Stimulated activated memory B cell treated with anti-CD40 and anti-IgM and Interleukin-4, amounts not matched to agents 10 μg/mL and 1 μg/mL and 100 μg/mL, for 72 hours (primary cell): ENCODE results near the gene RANBP9.

Source experiments
- ATAC-seq: fragments of 150-1000 bp; cut with Tn5 transposase; 2 replicates; pipeline ENCODE4 v1.10.0; 2021
- H3K27ac Mint-ChIP-seq: one replicate; pipeline ENCODE4 v1.8.0; 2022; ENCODE audit warnings: mild to moderate bottlenecking, mixed read lengths
- H3K27me3 Mint-ChIP-seq: one replicate; pipeline ENCODE4 v1.8.0; 2022; ENCODE audit warnings: mixed read lengths
- H3K36me3 Mint-ChIP-seq: one replicate; pipeline ENCODE4 v1.8.0; 2022; ENCODE audit warnings: mixed read lengths
- H3K4me1 Mint-ChIP-seq: one replicate; pipeline ENCODE4 v1.8.0; 2022; ENCODE audit warnings: mixed read lengths
- H3K4me3 Mint-ChIP-seq: one replicate; pipeline ENCODE4 v1.8.0; 2022; ENCODE audit warnings: mild to moderate bottlenecking, moderate library complexity, mixed read lengths
- H3K9me3 Mint-ChIP-seq: one replicate; pipeline ENCODE4 v1.8.0; 2022; ENCODE audit warnings: mixed read lengths

The RANBP9 gene

DNA sequence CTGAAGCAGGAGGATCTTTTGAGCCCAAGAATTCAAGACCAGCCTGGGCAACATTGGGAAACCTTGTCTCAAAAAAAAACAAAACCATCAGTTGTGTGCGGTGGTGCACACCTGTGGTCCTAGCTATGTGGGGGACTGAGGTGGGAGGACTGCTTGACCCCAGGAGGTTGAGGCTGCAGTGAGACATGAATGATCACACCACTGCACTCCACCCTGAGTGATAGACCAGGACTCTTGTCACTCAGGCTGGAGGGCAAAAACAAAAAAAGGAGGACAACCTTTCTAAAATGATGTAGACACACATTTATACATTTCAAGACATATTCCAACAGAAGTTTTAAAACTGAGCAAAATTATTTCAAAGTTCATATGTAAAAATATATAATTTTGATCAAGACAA is 51.4 kb downstream of the RANBP9 start:
- Mint-ChIP-seq H3K27ac (no peak overlapping the region), H3K9me3 (no peaks in the 10 kb centered on the region), H3K27me3 (no peaks in the 10 kb centered on the region), H3K4me1 (peaks cover 62% of the 10 kb centered on the region), H3K4me3 (no peak overlapping the region), H3K36me3 (peaks cover 4% of the 10 kb centered on the region)
- ATAC-seq: no peak

- H3K9me3 Mint-ChIP-seq: no peaks in the 10 kb centered on the region
- no peak overlapping the region for H3K27ac Mint-ChIP-seq
- H3K4me1 Mint-ChIP-seq: peaks cover 17% of the 10 kb centered on the region
- H3K36me3 Mint-ChIP-seq: peaks cover 7% of the 10 kb centered on the region
- H3K27me3 Mint-ChIP-seq: no peaks in the 10 kb centered on the region
- H3K4me3 Mint-ChIP-seq: no peak overlapping the region
- no peak for ATAC-seq
Measured at GRCh38 chr6:13655700-13656099, 55.9 kb downstream of the RANBP9 start.

- Mint-ChIP-seq H3K27ac (no peak overlapping the region), H3K4me3 (no peak overlapping the region), H3K36me3 (peaks cover 10% of the 10 kb centered on the region), H3K4me1 (peaks cover 12% of the 10 kb centered on the region), H3K9me3 (no peaks in the 10 kb centered on the region), H3K27me3 (no peaks in the 10 kb centered on the region)
- ATAC-seq: no peak
Measured at GRCh38 chr6:13654496-13654895, 57.1 kb downstream of the RANBP9 start.

- H3K36me3 Mint-ChIP-seq: peaks cover 14% of the 10 kb centered on the region
- no peak for ATAC-seq
- no peak overlapping the region for H3K4me3 Mint-ChIP-seq
- no peaks in the 10 kb centered on the region for H3K9me3 Mint-ChIP-seq
- H3K27me3 Mint-ChIP-seq: no peaks in the 10 kb centered on the region
- peaks cover 6% of the 10 kb centered on the region for H3K4me1 Mint-ChIP-seq
- no peak overlapping the region for H3K27ac Mint-ChIP-seq
Measured at GRCh38 chr6:13653296-13653695, 58.3 kb downstream of the RANBP9 start.

DNA sequence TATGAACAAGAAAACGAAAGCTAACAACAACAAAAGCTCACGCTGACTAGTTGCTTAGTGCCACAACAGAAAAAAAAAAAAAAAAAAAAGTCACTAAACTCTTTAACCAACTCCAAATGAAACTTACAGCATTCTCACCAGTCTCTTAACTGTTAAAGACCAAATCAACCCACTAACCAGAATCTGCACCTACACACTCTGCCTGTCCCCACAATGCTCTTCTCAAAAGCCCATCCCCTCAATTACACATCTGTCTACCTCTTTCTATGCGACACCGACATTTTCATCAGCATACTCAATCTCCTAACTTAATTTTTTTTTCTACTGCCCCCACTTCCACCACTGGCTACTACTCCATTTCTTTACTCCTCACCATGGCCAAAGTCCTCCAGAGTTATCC is 62.2 kb downstream of the RANBP9 start:
- H3K27ac Mint-ChIP-seq: no peak overlapping the region
- H3K9me3 Mint-ChIP-seq: no peaks in the 10 kb centered on the region
- no peaks in the 10 kb centered on the region for H3K27me3 Mint-ChIP-seq
- H3K4me3 Mint-ChIP-seq: no peak overlapping the region
- H3K36me3 Mint-ChIP-seq: peaks cover 22% of the 10 kb centered on the region
- peaks cover 12% of the 10 kb centered on the region for H3K4me1 Mint-ChIP-seq
- ATAC-seq: no peak

DNA sequence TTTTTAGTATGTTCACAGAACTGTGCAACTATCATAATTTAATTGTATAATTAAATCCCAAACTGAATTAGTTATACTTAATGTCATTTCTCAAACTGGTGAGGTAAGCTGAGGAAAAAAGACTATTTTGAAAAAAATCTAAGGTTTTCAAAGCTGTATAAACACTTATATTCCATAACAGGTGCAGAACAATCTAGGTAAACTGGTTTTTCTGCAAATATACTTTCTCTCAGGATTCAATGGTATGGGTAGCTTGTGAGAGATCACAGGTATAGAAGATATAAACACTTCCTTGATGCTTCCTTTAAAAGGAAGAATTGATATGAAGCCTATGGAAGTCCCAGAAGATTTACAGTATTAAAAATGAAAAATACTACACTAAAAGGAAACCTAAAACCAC is 62.8 kb downstream of the RANBP9 start:
- Mint-ChIP-seq H3K36me3 (peaks cover 22% of the 10 kb centered on the region), H3K27ac (no peak overlapping the region), H3K27me3 (no peaks in the 10 kb centered on the region), H3K4me3 (no peak overlapping the region), H3K4me1 (peaks cover 12% of the 10 kb centered on the region), H3K9me3 (no peaks in the 10 kb centered on the region)
- no peak for ATAC-seq

- Mint-ChIP-seq H3K27me3 (no peaks in the 10 kb centered on the region), H3K9me3 (no peaks in the 10 kb centered on the region), H3K4me3 (no peak overlapping the region), H3K4me1 (peaks cover 5% of the 10 kb centered on the region), H3K27ac (no peak overlapping the region), H3K36me3 (peaks cover 39% of the 10 kb centered on the region)
- ATAC-seq: no peak
Measured at GRCh38 chr6:13643125-13643524, 68.5 kb downstream of the RANBP9 start.

DNA sequence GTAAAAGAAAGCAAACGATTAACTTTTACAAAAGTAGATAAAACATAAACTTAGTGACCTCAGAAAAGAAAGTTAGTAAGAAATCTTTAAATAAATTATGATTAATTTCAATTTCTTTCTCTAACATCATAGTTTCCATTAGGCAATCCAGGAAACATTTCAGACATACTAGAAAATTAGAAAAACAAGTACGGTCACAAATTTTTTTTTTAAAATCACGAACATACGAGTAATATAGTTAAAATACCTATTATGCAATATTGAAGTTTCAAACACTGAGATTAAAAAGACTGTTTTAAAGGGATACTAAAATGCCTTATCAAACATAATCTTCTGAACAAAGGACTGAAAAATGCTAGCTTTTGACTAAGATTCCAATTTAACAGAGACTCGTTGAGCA is 70.3 kb downstream of the RANBP9 start:
- no peaks in the 10 kb centered on the region for H3K27me3 Mint-ChIP-seq
- H3K36me3 Mint-ChIP-seq: peaks cover 52% of the 10 kb centered on the region
- no peak overlapping the region for H3K4me3 Mint-ChIP-seq
- no peaks in the 10 kb centered on the region for H3K9me3 Mint-ChIP-seq
- no peak overlapping the region for H3K27ac Mint-ChIP-seq
- H3K4me1 Mint-ChIP-seq: peaks cover 6% of the 10 kb centered on the region
- no peak for ATAC-seq

GRCh38 chr6:13638626-13639025 is 73.0 kb downstream of the RANBP9 start:
- H3K27ac Mint-ChIP-seq: peak overlapping the region; percentile 4
- peaks cover 11% of the 10 kb centered on the region for H3K4me1 Mint-ChIP-seq
- no peak overlapping the region for H3K4me3 Mint-ChIP-seq
- no peak for ATAC-seq
- peaks cover 55% of the 10 kb centered on the region for H3K36me3 Mint-ChIP-seq
- no peaks in the 10 kb centered on the region for H3K9me3 Mint-ChIP-seq
- no peaks in the 10 kb centered on the region for H3K27me3 Mint-ChIP-seq

- Mint-ChIP-seq H3K36me3 (peaks cover 50% of the 10 kb centered on the region), H3K27me3 (no peaks in the 10 kb centered on the region), H3K9me3 (no peaks in the 10 kb centered on the region), H3K27ac (peak overlapping the region; percentile 4), H3K4me1 (peaks cover 11% of the 10 kb centered on the region), H3K4me3 (no peak overlapping the region)
- ATAC-seq: no peak
Measured at GRCh38 chr6:13638014-13638413, 73.6 kb downstream of the RANBP9 start.

- Mint-ChIP-seq H3K9me3 (no peaks in the 10 kb centered on the region), H3K4me1 (peaks cover 11% of the 10 kb centered on the region), H3K27me3 (no peaks in the 10 kb centered on the region), H3K4me3 (no peak overlapping the region), H3K27ac (peak overlapping the region; percentile 37), H3K36me3 (peaks cover 56% of the 10 kb centered on the region)
- ATAC-seq: no peak
Measured at GRCh38 chr6:13635948-13636658, 75.5 kb downstream of the RANBP9 start.

GRCh38 chr6:13633343-13633742 is 78.3 kb downstream of the RANBP9 start:
- Mint-ChIP-seq H3K9me3 (no peaks in the 10 kb centered on the region), H3K4me3 (no peak overlapping the region), H3K27ac (no peak overlapping the region), H3K36me3 (peaks cover 49% of the 10 kb centered on the region), H3K27me3 (no peaks in the 10 kb centered on the region), H3K4me1 (peaks cover 21% of the 10 kb centered on the region)
- ATAC-seq: no peak

GRCh38 chr6:13630499-13630898 is 81.1 kb downstream of the RANBP9 start:
- Mint-ChIP-seq H3K4me3 (no peak overlapping the region), H3K9me3 (no peaks in the 10 kb centered on the region), H3K27ac (peak overlapping the region; percentile 73), H3K27me3 (no peaks in the 10 kb centered on the region), H3K4me1 (peaks cover 10% of the 10 kb centered on the region), H3K36me3 (peaks cover 46% of the 10 kb centered on the region)
- no peak for ATAC-seq

- Mint-ChIP-seq H3K4me1 (peaks cover 16% of the 10 kb centered on the region), H3K27ac (peak overlapping the region; percentile 73), H3K36me3 (peaks cover 44% of the 10 kb centered on the region), H3K27me3 (no peaks in the 10 kb centered on the region), H3K4me3 (no peak overlapping the region), H3K9me3 (no peaks in the 10 kb centered on the region)
- no peak for ATAC-seq
Measured at GRCh38 chr6:13629459-13630116, 82.0 kb downstream of the RANBP9 start.

DNA sequence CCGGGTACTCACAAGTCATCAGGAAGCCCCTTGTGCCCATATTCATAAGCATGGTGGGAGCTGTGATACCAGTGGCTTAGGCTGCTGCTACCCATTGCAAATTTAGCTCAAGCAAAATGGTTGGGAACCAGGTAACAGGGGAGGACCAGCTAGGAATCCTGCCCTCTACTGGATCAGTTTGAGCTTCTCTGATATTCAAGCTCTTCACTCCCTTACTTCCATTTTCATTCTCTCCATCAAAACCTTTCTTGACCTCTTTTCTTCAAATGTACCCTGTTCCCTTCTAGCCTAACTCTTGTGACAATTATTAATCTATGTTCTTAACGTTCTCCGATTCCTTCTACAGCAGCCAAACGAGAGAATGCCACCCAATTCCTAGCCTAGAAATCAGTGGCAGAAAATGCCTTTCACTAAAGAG is 86.8 kb downstream of the RANBP9 start:
- Mint-ChIP-seq H3K36me3 (peaks cover 48% of the 10 kb centered on the region), H3K4me1 (peaks cover 13% of the 10 kb centered on the region)

GRCh38 chr6:13617066-13617465 is 94.6 kb downstream of the RANBP9 start:
- Mint-ChIP-seq H3K36me3 (peaks cover 26% of the 10 kb centered on the region), H3K4me3 (peak overlapping the region; percentile 98), H3K27me3 (no peaks in the 10 kb centered on the region), H3K9me3 (no peaks in the 10 kb centered on the region), H3K4me1 (peaks cover 47% of the 10 kb centered on the region), H3K27ac (peak overlapping the region; percentile 99)
- no peak for ATAC-seq

More for the DNA sequence above, 86.8 kb downstream of the RANBP9 start:
- no peak overlapping the region for H3K4me3 Mint-ChIP-seq
- H3K9me3 Mint-ChIP-seq: no peaks in the 10 kb centered on the region
- ATAC-seq: peak; percentile 59
- H3K27ac Mint-ChIP-seq: no peak overlapping the region
- no peaks in the 10 kb centered on the region for H3K27me3 Mint-ChIP-seq
